Measurements from ENCODE around the gene AKAP6.

AKAP6 gene

GRCh38 chr14:32332415-32333316 lies 3.6 kb downstream of the AKAP6 start:
- DNase-seq (ENCODE audit: low spot score), result no peak

DNA sequence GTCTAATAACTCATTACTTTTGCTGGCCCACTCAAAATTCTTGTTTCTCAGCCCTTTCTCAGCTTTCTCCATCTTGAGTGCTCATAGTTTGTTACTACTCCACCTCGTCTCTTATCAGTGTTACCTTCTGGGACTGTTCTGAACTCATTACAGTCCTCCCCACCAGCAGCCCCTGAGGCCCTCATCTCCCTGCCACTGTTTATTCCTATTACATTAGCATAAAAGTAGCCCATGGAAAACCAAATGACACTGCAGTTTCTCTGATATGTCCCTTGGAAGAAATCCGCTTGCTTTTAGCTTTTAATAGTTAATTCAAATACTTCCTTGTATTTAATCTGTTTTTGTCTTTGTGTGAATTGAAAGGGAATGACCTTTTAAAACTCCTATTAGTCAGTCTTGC lies 7.6 kb downstream of the AKAP6 start:
- DNase-seq (ENCODE audit: low spot score), result no peak

DNA sequence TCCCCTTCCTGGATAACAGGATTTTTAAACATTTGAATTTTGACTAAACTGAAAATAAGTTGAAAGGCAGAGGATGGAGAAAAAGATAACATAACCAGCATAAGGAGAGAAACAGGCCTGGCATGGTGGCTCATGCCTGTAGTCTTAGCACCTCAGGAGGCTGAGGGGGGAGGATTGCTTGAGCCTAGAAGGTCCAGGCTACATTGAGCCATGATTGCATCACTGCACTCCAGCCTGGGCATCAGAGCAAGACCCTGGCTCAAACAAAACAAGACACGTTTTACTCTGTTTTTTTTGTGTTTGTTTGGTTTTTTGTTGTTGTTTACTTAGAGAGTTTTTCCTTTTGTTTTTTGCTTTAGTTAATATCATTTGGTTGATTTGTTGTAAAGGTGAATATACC lies 8.7 kb downstream of the AKAP6 start:
- no peak for DNase-seq (ENCODE audit: low spot score)

DNA sequence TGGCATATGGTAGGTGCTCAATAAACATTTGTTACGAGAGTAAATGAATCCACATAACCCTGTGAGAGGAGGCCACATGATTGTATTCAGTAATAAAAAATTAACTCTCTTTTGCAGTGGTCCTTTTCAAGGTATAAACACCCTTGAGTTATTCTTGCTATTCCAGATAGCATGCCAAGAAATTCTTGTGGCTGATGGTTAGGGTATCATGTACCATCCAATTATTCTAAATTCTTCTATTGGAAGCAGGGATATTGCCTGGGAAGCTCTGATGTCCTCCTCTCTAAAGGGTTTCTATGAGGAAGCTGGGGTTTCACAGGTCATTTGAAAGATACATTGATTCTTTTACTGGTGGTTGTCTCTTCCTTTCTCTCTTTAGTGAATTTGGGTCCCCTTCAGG lies 10.1 kb downstream of the AKAP6 start:
- DNase-seq (ENCODE audit: low spot score), result no peak

DNA sequence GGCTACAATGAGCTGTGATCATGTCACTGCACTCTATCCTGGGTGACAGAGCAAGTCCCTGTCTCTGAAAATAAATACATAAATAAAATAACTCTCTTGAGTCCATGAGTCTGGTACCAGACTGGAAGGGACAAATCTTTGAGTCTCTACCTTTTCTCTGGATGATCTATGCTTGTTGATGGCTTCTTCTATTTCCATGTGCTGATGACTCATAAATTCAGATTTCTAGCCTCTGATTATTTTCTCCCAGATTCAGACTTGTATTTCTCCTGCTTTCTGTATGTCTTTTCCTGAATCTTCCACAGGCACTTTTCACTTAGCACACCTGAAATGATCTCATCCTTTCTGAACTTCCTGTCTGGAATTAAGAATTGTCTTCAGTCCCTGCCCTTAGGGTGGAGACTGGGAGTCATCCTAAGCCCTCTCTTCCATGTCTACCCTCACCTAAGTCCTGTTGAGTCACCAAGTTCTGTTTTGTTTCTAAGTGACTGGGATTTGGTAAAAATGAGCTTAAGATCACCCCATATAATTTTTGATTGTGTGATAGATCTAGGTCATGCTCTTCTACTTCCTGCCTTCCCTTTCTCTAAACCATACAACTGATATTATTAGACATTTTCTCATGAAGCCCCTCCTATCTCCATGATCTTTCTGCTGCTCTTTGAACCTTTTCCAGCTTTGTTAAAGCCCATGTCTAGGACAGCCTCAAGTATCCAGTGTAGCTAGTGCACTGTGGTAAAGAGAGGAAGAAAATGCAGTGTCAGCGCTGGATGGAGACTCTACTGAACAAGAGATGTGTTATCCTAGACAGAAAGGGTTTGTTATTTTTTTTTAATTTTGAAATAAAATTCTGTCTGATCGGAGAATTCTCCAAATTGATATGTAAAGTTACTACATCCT lies 13.1 kb downstream of the AKAP6 start:
- DNase-seq (ENCODE audit: low spot score), result no peak

DNA sequence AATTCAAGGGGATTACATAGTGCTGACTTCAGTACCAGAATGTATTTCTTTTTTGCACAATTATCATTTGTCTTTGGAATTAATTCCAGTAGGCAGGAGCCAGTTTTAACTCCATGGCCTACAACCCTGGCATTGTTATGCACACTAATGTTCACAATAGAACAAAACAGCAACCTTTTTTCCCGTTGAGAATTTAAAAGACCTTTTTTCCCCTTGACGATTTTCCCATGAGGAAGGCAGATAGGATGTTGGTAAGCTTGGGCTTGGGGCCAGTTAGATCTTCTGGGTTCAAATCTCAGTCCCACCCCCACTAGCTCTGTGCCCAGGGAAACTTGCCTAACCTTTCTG lies 13.7 kb downstream of the AKAP6 start:
- no peak for DNase-seq (ENCODE audit: low spot score)

GRCh38 chr14:32343926-32344430 lies 14.9 kb downstream of the AKAP6 start:
- no peak for DNase-seq (ENCODE audit: low spot score)

GRCh38 chr14:32345311-32345791 lies 16.3 kb downstream of the AKAP6 start:
- DNase-seq (ENCODE audit: low spot score), result no peak

DNA sequence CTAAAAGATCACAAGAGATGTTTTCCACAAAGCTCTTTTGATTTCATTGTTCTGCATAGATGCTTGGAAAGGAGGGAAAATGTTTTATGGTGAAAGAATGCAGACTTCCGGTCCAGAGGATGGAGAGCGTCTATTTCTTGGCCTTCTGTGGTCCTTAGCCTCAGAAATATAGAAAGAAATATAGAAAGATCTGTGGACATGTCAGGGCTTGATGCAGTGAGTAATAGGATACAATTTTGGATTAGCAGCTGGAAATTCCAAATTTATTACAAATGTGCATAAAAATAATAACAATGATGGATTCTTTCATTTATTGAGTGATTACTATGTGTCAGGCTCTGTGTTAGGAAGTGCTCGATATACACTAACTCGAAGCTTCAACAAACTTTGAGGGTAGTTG lies 20.2 kb downstream of the AKAP6 start:
- no peak for DNase-seq (ENCODE audit: low spot score)

GRCh38 chr14:32350020-32350419 lies 20.9 kb downstream of the AKAP6 start:
- no peak for DNase-seq (ENCODE audit: low spot score)

DNA sequence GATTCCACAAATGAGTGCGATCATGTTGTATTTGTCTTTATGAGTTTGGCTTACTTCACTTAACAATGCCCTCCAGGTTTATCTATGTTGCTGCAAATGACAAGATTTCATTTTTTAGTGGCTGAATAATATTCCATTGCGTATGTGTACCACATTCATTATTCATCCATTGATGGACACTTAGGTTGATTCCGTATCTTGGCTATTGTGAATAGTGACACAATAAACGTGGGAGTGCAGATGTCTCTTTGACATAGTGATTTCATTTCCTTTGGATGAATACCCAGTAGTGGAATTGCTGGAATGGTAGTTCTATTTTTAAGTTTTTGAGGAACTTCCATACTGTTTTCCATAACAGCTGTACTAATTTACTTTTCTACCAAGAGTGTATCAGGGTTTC lies 23.5 kb downstream of the AKAP6 start:
- DNase-seq (ENCODE audit: low spot score), result no peak

DNA sequence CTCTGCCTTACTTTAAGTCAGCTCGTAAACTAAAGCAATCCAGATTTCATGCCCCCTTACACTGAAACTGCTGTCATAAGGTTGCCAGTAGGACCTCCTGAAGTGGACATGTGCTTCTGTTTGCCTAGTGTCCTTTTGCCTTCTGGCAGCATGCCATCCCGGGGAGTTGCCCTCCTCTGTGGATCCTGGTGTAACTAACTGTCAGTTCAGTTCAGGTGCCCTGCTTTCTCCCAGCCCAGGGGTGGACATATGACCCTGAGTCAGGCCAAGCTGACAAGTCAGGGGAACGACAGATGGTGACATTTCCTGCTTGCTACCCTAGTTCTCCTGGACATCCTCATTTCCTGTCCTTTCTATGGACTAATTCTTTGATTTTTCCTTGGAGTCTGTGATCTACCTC lies 25.6 kb downstream of the AKAP6 start:
- DNase-seq (ENCODE audit: low spot score), result no peak

GRCh38 chr14:32358781-32359180 lies 29.7 kb downstream of the AKAP6 start:
- no peak for DNase-seq (ENCODE audit: low spot score)

- DNase-seq (ENCODE audit: low spot score), result no peak
These were observed 32.6 kb downstream of the AKAP6 start for GRCh38 chr14:32361674-32362073.

DNA sequence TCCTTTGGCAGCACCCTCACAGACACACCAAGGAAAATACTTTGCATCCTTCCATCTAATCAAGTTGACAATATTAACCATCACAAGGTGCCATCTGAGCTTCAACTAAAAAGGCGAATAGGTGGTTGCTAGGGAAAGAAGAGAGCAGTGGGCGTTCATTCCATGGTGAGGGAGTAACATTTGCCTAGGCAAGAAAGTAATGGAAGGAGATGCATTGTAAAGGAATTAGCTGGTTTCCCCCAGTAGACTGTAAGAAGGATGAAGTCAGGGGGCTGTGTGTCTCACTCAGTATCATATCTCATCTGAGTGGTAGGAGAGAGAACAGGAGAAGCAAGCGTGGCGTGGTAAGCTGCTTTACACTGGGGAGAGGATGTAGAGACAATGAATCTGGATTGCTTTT lies 34.7 kb downstream of the AKAP6 start:
- DNase-seq (ENCODE audit: low spot score), result no peak

DNA sequence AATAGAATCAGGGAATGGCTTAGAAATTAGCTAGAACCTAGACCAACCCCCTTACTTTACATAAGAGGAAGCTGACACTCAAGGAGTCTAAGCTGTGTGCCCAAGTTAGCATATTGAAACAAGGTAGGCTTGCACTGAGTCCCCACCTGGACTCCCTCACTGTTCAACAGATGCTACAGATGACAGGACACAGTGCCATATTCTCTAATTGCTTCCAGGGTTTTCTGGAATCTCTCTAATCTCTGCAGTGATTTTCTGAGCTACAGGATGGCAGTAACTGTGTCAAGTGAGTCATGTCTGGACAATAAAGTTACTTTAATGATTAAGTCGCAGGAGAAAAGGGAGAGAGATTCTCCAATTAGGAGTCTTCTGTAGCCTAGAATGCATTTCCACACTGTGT lies 35.8 kb downstream of the AKAP6 start:
- no peak for DNase-seq (ENCODE audit: low spot score)

GRCh38 chr14:32366256-32366879 lies 37.3 kb downstream of the AKAP6 start:
- peak; percentile 5 for DNase-seq (ENCODE audit: low spot score)

DNA sequence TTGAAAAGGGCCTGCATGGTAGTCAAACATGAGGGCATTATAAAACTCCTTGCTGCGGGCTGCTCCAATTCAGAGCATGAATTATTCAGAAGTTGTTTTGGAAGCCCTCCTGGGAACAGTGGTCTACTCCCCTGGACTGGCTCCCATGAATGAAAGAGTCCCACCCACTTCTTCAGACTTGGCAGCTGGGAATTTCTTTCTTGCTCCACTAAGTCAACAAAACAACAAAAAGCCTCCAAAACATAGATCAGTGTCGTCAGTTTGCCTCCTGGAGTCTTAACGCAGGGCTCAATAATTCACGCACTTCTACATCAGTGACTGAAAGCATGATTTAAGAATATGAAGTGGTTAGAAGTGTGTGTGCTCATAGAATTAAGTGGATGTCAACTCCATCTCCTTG lies 37.9 kb downstream of the AKAP6 start:
- no peak for DNase-seq (ENCODE audit: low spot score)

GRCh38 chr14:32367516-32367915 lies 38.4 kb downstream of the AKAP6 start:
- no peak for DNase-seq (ENCODE audit: low spot score)

DNA sequence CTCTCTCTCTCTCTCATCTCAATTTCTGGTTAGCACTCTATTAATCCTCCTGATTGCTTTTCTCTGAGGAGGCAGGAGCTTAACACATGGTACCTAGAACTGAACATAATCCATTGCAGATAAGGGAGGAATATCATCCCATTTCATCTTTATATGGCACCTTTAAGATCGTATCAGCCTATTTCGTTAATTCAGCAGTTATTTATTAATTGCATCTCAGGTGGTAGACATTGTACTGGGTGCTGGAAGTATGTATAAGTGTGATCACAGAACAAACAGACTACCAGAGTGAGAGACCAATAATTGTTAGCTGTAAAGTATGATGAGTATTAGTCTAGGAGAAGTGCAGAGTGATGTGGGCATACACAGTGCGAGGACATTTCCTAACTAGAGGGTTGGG lies 39.0 kb downstream of the AKAP6 start:
- no peak for DNase-seq (ENCODE audit: low spot score)

DNA sequence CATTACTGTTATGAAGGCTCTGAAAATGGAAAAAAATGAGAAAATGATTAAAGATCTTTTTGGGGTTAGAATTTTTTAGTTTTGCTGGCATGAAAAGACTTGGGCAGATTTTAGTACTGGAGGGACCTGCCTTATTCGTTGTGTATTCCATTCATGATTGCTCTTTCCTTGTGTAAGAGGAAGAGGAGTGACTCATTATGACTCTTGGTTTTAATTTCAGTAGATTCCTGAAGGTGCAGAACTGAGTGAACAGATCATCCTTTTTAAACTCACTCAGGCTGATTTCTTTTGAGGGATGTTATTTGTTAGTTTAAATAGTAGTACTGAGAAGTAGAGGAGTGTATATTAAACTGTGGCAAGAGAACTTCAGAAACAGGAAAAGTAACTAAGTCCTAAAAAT lies 41.6 kb downstream of the AKAP6 start:
- DNase-seq (ENCODE audit: low spot score), result no peak

DNA sequence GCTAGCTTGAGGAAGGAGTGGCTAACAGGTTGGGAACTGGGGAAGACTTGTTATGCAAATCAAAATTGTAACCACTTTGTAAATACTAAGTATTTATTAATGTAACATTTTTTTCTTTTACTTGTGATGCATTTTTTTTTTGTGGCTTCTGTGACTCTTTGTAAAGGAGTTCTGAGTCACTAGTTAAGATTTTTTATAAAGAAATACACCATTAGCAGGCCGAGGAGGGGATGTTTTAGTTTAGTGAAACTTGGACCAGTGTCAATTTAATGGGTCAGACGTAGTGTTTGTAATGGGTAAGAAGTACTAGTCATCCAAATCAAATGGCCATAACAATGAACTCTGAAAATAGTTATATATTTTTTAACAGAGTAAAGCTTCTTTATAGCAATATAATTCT lies 43.1 kb downstream of the AKAP6 start:
- DNase-seq (ENCODE audit: low spot score), result no peak

Measured in HuH-7 (cell line).